Measurements from ENCODE around the gene ACAP1.

The ACAP1 gene

GRCh38 chr17:7306911-7307685 is 29.2 kb upstream of the ACAP1 start, which contains the start of gene EIF5A:
EIF5A (plus strand) TSS chr17:7307628; CDS start chr17:7309636, 2,008 bp downstream.
- TF ChIP-seq, protein P1, sequence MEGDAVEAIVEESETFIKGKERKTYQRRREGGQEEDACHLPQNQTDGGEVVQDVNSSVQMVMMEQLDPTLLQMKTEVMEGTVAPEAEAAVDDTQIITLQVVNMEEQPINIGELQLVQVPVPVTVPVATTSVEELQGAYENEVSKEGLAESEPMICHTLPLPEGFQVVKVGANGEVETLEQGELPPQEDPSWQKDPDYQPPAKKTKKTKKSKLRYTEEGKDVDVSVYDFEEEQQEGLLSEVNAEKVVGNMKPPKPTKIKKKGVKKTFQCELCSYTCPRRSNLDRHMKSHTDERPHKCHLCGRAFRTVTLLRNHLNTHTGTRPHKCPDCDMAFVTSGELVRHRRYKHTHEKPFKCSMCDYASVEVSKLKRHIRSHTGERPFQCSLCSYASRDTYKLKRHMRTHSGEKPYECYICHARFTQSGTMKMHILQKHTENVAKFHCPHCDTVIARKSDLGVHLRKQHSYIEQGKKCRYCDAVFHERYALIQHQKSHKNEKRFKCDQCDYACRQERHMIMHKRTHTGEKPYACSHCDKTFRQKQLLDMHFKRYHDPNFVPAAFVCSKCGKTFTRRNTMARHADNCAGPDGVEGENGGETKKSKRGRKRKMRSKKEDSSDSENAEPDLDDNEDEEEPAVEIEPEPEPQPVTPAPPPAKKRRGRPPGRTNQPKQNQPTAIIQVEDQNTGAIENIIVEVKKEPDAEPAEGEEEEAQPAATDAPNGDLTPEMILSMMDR (IDR thresholded peaks at IDR 0.05; ENCODE audit: control insufficient read depth, extremely low read depth, insufficient read depth), result no peak
- DNase-seq (ENCODE audit: low read depth), result peak; percentile 97
- peak within 1 kb of the TSS; percentile 66 for H3K4me3 ChIP-seq (ENCODE audit: low read depth, low read length)

- no peak for DNase-seq (ENCODE audit: low read depth)
- peak overlapping the region; percentile 66 for H3K4me3 ChIP-seq (ENCODE audit: low read depth, low read length)
These were observed 28.4 kb upstream of the ACAP1 start for GRCh38 chr17:7307686-7308624.

GRCh38 chr17:7308625-7309433 is 27.5 kb upstream of the ACAP1 start:
- H3K4me3 ChIP-seq (ENCODE audit: low read depth, low read length), result peak overlapping the region; percentile 66
- DNase-seq (ENCODE audit: low read depth), result no peak
- TF ChIP-seq, protein P1 (IDR thresholded peaks at IDR 0.05; ENCODE audit: control insufficient read depth, extremely low read depth, insufficient read depth), result no peak

More at GRCh38 chr17:7307686-7308624, 28.4 kb upstream of the ACAP1 start:
- TF ChIP-seq, protein P1 (IDR thresholded peaks at IDR 0.05; ENCODE audit: control insufficient read depth, extremely low read depth, insufficient read depth), result no peak

DNA sequence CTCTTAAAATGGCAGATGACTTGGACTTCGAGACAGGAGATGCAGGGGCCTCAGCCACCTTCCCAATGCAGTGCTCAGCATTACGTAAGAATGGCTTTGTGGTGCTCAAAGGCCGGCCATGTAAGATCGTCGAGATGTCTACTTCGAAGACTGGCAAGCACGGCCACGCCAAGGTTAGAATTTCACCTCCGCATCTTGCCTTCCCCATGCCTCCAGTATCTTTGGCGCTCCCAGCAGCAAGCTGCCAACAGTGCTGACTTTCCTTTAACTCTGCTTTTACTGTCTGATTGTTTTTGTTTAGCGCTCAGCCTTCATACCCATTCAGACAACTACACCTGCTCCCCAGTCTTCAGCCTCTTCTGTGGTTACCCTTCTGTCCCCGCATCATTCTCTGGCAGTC is 26.7 kb upstream of the ACAP1 start:
- peak overlapping the region; percentile 66 for H3K4me3 ChIP-seq (ENCODE audit: low read depth, low read length)
- DNase-seq (ENCODE audit: low read depth), result no peak
- TF ChIP-seq, protein P1 (IDR thresholded peaks at IDR 0.05; ENCODE audit: control insufficient read depth, extremely low read depth, insufficient read depth), result no peak

DNA sequence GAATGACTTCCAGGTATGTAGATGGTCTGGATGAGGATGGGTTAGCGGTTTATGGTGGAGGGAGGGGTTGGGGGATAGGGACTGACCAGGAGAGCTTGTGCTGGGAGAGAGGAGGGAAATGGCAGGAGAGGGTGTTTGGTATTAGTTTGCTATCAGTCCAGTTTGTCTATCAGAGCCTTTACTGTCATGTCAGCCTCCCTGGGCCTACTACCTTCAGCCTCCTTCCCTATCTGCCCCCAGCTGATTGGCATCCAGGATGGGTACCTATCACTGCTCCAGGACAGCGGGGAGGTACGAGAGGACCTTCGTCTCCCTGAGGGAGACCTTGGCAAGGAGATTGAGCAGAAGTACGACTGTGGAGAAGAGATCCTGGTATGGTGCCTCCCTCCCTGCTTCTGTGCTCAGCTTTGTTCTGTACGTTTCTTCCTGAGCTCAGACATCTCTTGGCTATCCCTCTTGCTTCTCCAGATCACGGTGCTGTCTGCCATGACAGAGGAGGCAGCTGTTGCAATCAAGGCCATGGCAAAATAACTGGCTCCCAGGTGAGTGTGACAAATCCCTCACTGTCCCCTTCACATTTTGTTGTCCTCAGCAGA is 25.1 kb upstream of the ACAP1 start:
- no peak for DNase-seq (ENCODE audit: low read depth)
- TF ChIP-seq, protein P1 (IDR thresholded peaks at IDR 0.05; ENCODE audit: control insufficient read depth, extremely low read depth, insufficient read depth), result no peak
- no peak overlapping the region for H3K4me3 ChIP-seq (ENCODE audit: low read depth, low read length)

Data from LNCaP clone FGC (cell line).